Spleen (tissue), 7 donors: Measurements from ENCODE around the gene PPM1E.

Experiments used
- CTCF ChIP-seq, 11 experiments: fragments of 200-600 bp in 7 of 11; fragments of 450-650 bp in 4 of 11; sonication (generic) in 4 of 11; IDR thresholded peaks in 8 of 11; conservative IDR thresholded peaks in 3 of 11; 1 replicate in 7 of 11; 2 replicates in 4 of 11; pipeline versions ENCODE4 v1.4.0 to v1.8.0; 2016 to 2021; ENCODE audit warnings: antibody characterized with exemption in 11 of 11, inconsistent platforms in 4 of 11, mild to moderate bottlenecking in 1 of 11
- POLR2A ChIP-seq, 3 donors: fragments of 450-650 bp; IDR thresholded peaks; one replicate each; pipeline ENCODE4 v1.5.1; 2017; ENCODE audit warnings: antibody characterized with exemption in 3 of 3, mild to moderate bottlenecking in 1 of 3
- POLR2AphosphoS5 ChIP-seq, 3 donors: sonication (generic); formaldehyde crosslinking; IDR thresholded peaks; one replicate each; pipeline ENCODE4 v1.5.1; 2017; ENCODE audit warnings: antibody characterized with exemption in 3 of 3
- donor health status: DM: no; HTN: no; CAD: no; lungs with moderate emphysema.
- donor health status: DM: no; HTN: no; CAD: no.
- donor health status: DM: no; HTN: no; CAD: no.

- no peak for TF ChIP-seq CTCF (IDR thresholded peaks at IDR 0.05 in 8 of 11, conservative IDR thresholded peaks at IDR 0.05 in 3 of 11)
- TF ChIP-seq POLR2AphosphoS5 (IDR thresholded peaks at IDR 0.05): no peak
- TF ChIP-seq POLR2A (IDR thresholded peaks at IDR 0.05): no peak
These were observed 241.3 kb downstream of the PPM1E start for GRCh38 chr17:58996968-58997367.
